ENCODE results near the gene HLA-DQA1. TPM values are rescaled to one million over a fixed set of nuclear protein-coding genes. Genes with fewer than 3 reads are reported as not detected.

Gene HLA-DQA1
- total and polyA plus RNA-seq, 9 of the 15 experiments (the other 6 are each of a cell fraction or from before 2014, with no cell fraction given) = 0.04 to 0.49 TPM; not detected in 7

DNA sequence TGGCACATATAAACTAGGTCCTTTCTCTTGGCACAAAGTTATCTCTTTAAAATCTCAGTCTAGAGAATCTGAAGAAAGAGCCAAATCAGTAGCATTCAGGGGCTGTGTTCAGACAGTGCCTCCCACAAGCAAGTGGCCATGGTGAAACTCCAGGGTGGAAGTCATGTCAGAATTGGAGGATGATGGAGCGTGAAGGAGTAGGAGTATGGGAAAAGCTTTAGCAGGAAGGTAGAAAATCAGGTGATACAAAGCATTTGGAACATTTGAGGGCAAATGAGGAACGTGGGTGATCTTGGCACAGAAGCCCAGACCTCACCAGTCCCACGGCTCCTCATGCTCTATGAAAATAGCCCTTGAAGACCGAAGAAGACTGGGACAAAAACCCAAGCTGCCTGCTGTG lies 32.0 kb downstream of the HLA-DQA1 start:
- intact Hi-C loops (cut with micrococcal nuclease) = no loop called here
- H3K4me1 ChIP-seq (replicated peaks in 1 of 2; ENCODE audit: control insufficient read depth in 2 of 2, insufficient read depth in 2 of 2, low read length in 2 of 2) = no peaks in the 10 kb centered on the region
- H3K27me3 ChIP-seq (ENCODE audit: control insufficient read depth in 2 of 2, insufficient read depth in 2 of 2, low read length in 2 of 2) = no peaks in the 10 kb centered on the region
- no peaks in the 10 kb centered on the region for H3K36me3 ChIP-seq (ENCODE audit: control insufficient read depth, insufficient read depth, low read length)
- in situ Hi-C loops (cut with MboI) = no loop called here
- no peak for FAIRE-seq
- 0% methylated on average over 4 of the region's 4 CpGs for WGBS (ENCODE audit: insufficient coverage, low coverage, missing lambda C conversion rate)
- no peak for ATAC-seq
- H3K9me1 ChIP-seq (ENCODE audit: control insufficient read depth, insufficient read depth, low read length) = no peaks in the 10 kb centered on the region
- CTCF ChIA-PET (ENCODE audit: low intra/inter-chr PET ratio) = no interaction called here
- no peak for TF ChIP-seq HDAC1 (IDR thresholded peaks at IDR 0.05)
- TF ChIP-seq SLC30A9 (CRISPR knock-in tag; IDR thresholded peaks at IDR 0.05) = no peak
- TF ChIP-seq IRF2 (CRISPR knock-in tag; IDR thresholded peaks at IDR 0.05) = no peak
- no peak for TF ChIP-seq NUFIP1 (IDR thresholded peaks at IDR 0.05; ENCODE audit: partially characterized antibody)
- TF ChIP-seq RFX5 (IDR thresholded peaks at IDR 0.05; ENCODE audit: low read depth, low read length) = no peak
- TF ChIP-seq MBD2 (IDR thresholded peaks at IDR 0.05; ENCODE audit: borderline replicate concordance, low read depth) = no peak
- TF ChIP-seq ELK3 (CRISPR knock-in tag; IDR thresholded peaks at IDR 0.05) = no peak
- TF ChIP-seq, protein P1, sequence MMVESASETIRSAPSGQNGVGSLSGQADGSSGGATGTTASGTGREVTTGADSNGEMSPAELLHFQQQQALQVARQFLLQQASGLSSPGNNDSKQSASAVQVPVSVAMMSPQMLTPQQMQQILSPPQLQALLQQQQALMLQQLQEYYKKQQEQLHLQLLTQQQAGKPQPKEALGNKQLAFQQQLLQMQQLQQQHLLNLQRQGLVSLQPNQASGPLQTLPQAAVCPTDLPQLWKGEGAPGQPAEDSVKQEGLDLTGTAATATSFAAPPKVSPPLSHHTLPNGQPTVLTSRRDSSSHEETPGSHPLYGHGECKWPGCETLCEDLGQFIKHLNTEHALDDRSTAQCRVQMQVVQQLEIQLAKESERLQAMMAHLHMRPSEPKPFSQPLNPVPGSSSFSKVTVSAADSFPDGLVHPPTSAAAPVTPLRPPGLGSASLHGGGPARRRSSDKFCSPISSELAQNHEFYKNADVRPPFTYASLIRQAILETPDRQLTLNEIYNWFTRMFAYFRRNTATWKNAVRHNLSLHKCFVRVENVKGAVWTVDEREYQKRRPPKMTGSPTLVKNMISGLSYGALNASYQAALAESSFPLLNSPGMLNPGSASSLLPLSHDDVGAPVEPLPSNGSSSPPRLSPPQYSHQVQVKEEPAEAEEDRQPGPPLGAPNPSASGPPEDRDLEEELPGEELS (CRISPR knock-in tag; IDR thresholded peaks at IDR 0.05; ENCODE audit: borderline replicate concordance) = no peak
- no peak for TF ChIP-seq MAX (CRISPR knock-in tag; IDR thresholded peaks at IDR 0.05)
- TF ChIP-seq HOXB6 (CRISPR knock-in tag; IDR thresholded peaks at IDR 0.05; ENCODE audit: borderline replicate concordance) = no peak
- no peak for TF ChIP-seq ZEB2 (IDR thresholded peaks at IDR 0.05)
- TF ChIP-seq ZNF696 (CRISPR knock-in tag; conservative IDR thresholded peaks at IDR 0.05) = no peak
- DNase-seq (ENCODE audit: extremely low read depth in 1 of 4, low spot score in 3 of 4) = no peak
- POLR2A ChIA-PET = no interaction called here
- no peak overlapping the region for H3K27ac ChIP-seq (ENCODE audit: extremely low read depth, low read depth, low read length)
- H2AFZ ChIP-seq (ENCODE audit: low read depth, low read length) = no peak overlapping the region
- no peak overlapping the region for H3K4me2 ChIP-seq (ENCODE audit: insufficient read depth, low read length)
- H3K4me3 ChIP-seq = no peak overlapping the region
- no peak overlapping the region for H3K9ac ChIP-seq (ENCODE audit: insufficient read depth in 1 of 2, low read depth in 2 of 2, low read length in 2 of 2)
- no peaks in the 10 kb centered on the region for H3K79me2 ChIP-seq (ENCODE audit: control insufficient read depth, insufficient read depth, low read length)
- H4K20me1 ChIP-seq (replicated peaks; ENCODE audit: control insufficient read depth, insufficient read depth, low read length) = no peaks in the 10 kb centered on the region
- H3K9me3 ChIP-seq (replicated peaks; ENCODE audit: control insufficient read depth, insufficient read depth, low read depth, low read length) = no peaks in the 10 kb centered on the region
- no TSS peak for BruUV-seq (replicated peaks)
